GM19455 (cell line): Measurements from ENCODE around the gene ZNF263.
"Not testable (repeated sequence)": the region's sequence is repeated elsewhere in the genome, so short reads cannot be mapped to it uniquely, and the experiment has no call there.

Source experiments
- ATAC-seq: cut with Tn5 transposase; IDR thresholded peaks from one replicate; pipeline ENCODE4 v1.9.1; 2021; ENCODE audit not compliant: unreplicated experiment

The ZNF263 gene

DNA sequence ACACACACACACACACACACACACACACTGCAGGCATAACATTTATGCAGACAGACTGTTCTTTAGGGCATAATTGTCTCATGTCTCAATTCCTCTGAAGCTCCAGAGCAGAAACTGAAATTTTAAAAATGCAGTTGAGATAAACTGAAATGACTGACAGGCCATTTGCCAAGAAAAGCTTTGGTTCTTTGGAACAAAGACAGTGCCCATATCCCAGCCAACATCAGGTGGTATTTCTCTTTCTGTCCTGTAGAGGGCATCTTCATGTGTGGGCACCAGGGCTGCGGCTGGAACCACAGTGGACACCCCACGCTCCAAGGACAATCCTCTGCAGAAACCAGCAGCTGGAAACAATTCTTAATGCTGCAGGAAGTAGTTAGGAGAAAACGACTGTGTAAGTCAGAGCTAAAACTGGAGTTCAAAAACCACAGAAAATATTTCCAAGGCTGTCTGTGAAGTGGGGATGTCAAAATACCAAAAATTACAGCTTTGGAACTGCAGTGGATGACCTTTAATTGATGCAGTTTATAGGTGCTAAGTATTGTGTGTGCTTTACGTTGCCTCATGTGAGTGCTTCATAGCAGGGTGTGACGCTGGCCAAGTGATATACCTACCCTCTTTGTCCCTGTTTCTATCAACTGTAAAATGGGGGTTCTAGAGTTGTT lies 16.3 kb upstream of the ZNF263 start:
- no peak for ATAC-seq

GRCh38 chr16:3268294-3268693 lies 15.0 kb upstream of the ZNF263 start:
- ATAC-seq = no peak

DNA sequence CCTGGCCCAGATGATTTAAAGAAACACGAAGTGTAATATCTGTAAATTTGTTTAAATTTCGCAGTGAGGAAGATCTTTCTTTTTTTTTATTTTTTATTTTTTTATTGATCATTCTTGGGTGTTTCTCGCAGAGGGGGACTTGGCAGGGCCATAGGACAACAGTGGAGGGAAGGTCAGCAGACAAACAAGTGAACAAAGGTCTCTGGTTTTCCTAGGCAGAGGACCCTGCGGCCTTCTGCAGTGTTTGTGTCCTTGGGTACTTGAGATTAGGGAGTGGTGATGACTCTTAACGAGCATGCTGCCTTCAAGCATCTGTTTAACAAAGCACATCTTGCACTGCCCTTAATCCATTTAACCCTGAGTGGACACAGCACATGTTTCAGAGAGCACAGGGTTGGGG lies 12.6 kb upstream of the ZNF263 start:
- ATAC-seq = not testable (repeated sequence)

- ATAC-seq = not testable (repeated sequence)
These were observed 12.0 kb upstream of the ZNF263 start for GRCh38 chr16:3271281-3271680.

DNA sequence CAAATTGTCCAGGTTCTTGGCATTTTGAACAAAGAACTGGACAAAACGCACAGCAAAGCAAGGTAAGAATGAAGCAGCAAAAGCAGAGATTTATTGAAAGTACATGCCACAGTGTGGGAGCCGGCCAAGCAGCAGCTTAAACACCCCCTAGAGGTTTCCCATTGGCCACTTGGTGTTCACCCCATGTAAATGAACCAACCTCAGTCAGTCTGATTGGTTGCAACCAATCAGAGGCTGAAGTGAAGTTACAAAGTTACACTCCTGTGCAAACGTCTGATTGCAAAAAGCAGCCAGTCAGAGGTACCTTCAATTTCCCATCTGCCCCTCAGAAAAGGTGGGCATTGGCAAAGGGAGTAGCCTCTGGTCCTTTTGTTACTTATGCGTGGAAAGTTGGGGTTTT lies 8.8 kb upstream of the ZNF263 start:
- no peak for ATAC-seq

GRCh38 chr16:3274947-3275346 lies 8.3 kb upstream of the ZNF263 start:
- ATAC-seq = no peak

DNA sequence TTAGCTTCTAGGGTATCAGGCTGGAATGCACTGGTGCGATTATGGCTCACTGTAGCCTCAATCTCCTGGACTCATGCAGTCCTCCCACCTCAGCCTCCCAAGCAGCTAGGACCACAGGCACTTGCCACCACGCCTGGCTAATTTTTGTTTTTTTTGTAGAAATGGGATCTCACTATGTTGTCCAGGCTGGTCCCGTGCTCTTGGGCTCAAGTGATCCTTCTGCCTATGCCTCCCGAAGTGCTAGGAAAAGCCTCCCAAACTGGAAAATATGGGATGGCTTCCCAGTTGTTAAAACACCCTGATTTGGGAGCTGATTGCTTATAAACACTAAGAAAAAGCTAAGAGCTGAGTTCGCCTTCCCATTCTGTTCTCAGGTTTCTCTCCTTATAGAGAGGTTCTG lies 6.6 kb upstream of the ZNF263 start:
- ATAC-seq = no peak

GRCh38 chr16:3281222-3281820 lies 2.0 kb upstream of the ZNF263 start:
- no peak for ATAC-seq

DNA sequence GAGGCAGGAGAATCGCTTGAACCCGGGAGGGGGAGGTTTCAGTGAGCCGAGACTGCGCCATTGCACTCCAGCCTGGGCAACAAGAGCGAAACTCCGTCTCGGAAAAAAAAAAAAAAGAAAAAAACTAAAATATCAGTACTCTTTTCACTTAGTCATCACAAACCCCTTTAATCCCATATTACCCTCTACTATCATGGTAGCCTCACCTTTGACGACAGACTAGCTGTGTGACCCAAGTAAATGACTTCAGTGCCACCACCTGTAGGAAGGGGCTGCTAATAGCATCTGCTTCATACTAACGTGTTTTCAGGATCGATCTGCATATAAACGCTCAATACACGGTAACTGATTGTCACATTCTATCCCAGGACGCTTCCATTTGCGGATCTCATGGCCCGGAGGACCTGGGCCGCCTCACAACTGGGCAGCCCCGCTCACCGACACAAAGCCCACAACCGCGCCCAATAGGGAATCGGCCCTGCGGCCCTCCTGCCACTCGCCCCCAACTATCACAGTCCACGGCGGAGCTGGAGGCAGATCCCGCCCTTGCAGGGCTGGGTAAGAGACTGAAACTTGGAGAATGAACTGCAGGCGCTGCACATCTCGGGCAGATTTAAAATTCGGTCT lies 1.1 kb upstream of the ZNF263 start:
- ATAC-seq = peak; percentile 32

GRCh38 chr16:3283543-3284447 lies 504 bp downstream of the ZNF263 start:
- no peak for ATAC-seq

DNA sequence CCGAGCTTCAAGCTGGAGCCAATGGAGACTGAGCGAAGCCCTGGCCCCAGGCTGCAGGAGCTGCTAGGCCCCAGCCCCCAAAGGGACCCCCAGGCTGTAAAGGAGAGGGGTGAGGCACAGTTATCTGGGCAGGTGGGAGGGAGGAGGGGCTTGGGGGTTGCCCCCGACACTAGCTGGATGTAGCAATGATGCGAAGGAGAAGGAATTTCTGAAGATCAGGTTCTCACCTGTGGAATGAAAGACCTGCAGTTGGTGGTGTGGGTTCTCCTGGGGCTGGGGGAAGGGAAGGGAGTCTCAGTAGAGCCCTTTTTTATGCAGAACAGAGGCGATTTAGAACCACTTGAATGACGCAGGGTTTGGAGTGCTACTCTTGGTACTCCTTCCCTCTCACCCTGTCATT lies 1.8 kb downstream of the ZNF263 start:
- no peak for ATAC-seq

DNA sequence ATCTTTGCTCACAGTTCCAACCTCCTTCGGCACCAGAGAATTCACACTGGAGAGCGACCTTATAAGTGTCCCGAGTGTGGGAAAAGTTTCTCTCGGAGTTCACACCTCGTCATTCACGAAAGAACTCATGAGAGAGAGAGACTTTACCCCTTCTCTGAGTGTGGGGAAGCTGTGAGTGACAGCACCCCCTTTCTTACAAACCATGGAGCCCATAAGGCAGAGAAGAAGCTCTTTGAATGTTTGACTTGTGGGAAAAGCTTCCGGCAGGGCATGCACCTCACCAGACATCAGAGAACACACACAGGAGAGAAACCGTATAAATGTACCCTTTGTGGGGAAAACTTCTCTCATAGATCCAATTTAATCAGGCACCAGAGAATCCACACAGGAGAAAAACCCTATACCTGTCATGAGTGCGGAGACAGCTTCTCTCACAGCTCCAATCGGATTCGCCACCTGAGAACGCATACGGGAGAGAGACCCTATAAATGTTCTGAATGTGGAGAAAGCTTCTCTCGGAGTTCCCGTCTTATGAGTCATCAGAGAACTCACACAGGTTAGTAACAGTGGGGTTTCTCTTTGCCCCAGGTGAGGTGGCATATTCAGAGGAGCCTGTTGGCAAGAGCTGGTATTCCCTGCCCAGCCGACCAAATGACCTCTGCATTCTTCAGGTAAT lies 6.8 kb downstream of the ZNF263 start:
- no peak for ATAC-seq

DNA sequence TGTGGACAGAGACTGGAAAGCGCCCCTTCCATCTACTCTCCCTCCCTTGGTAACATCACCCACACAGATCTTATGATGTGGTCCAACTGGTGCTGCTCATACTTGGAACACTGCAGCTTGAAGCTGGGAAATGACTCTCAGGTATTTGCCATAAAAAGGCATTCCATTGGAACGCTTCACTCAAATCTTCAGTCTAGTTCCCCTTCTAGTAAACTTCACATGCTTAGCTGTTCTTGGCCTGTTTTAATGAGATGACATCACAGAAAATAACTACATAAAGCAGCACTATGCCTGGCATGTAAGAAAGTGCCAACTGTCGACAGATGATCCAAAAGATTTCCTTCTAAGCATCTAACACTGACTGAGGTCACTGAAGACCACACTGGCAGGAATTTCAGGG lies 9.3 kb downstream of the ZNF263 start:
- no peak for ATAC-seq

DNA sequence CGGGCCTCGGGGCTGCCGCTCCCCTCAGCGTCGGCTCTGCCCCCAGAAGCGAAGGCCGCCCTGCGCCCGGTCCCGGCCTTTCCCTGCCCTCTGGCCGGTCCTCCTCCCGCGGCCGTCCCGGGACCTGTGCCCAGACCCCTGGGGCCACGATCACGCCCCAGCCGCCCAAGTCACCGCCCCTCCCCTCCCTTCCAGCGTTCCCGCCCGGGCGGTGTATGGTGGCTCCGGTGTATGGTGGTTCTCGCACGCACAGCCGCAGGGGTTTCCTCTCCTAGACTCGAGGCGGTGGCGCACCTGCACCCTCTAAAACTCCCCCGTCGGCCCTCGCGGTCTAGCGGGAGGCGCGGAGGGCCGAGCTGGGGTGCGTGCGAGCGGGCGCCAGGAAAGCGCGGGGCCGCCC lies 11.9 kb downstream of the ZNF263 start:
- ATAC-seq = no peak

GRCh38 chr16:3295783-3296182 lies 12.5 kb downstream of the ZNF263 start:
- no peak for ATAC-seq

DNA sequence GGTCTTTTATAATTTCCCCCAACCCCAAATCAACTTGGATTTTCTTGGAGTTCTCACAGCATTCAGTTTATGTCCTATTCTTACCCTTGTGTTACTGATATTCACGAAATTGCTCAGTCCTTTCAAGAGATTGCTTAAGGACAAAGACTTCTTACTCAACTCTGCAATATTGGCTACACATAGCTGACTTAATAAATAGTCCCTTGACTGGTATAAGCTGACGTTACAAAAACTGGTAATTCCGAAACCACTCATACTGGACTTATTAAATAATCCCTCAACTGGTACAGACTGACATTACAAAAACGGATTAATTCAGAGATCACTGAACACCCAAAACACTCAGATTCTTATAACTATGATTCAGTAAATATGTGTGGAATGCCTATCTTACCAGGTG lies 21.1 kb downstream of the ZNF263 start:
- no peak for ATAC-seq

DNA sequence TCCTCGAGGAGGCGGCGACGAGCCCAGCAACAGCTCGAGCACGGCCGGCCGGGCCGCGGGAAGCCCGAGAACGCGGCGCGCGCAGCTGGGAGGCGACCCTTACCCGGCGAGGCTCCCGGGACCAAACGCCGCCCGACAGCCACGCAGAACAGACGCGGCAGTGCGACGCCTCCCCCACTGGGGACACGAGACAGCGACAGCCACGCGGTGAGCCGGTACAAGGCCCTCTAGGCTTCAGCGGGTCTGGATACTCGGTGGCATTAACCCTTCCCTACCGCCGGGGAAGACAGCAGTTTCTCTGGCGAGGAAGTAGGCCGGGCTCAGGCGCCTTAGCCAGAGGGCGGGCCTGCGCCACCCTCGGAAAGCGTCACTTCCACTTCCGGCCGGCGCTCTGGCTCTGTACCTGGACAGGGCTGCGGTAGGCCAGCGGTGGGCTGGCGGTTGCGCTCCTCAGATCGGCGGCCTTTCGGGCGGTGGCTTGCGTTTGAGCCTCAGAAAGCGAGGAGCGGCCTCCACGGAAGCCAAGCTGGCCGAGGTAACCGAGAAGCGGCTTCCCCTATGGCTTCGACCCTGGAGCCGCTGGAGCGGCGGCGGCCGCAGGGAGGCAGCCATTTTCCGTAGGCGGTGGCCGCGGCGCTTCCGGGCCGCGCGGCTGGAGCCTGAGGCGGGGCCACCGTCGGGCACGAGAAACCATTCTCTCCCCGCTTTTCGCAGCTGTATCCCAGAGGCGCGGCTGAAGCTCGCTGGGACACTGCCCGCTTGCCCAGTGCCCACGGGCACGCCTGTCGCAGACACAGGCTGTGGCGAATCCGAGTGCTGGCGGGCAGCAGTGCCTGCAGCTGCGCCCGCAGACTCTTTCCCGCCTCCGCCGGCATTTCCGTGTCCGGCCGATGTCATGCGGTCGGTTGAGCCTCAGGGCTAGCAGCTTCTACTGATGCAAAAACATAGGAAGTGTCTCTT lies 22.1 kb downstream of the ZNF263 start, which contains the start of the genes TIGD7 and ZNF75A:
Gene TIGD7 (minus strand): TSS at position 322 of the 960 bp plus-strand sequence. CDS start 4,816 bp downstream, outside the sequence.
Gene ZNF75A (plus strand): TSS at position 389 of the 960 bp plus-strand sequence. CDS start 2,932 bp downstream, outside the sequence.
- ATAC-seq = peak; percentile 90

- no peak for ATAC-seq
These were observed 22.8 kb downstream of the ZNF263 start for GRCh38 chr16:3306078-3306477.

DNA sequence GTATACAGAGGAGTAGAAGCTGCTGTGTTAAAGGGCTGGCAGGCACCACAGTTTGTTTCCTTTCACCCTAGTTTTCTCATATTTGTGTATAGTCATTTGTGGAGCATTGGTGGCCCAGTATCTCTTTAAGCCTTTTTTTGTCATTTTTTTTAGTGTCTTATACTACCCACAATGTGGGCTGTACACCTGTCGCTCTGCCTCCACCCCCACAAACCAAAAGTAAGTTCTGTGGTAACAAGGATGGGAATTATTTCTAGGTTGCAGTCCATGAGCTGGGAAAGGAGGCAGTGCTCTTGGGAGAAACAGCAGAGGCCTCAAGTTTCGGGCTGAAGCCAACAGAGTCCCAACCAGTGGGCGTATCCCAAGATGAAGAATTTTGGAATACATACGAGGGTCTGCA lies 28.2 kb downstream of the ZNF263 start:
- no peak for ATAC-seq
